Uterus (tissue), 2 donors: Measurements from ENCODE around the gene ZNF19.

ENCODE experiments used
- POLR2A ChIP-seq, 2 donors: fragments of 450-650 bp; IDR thresholded peaks; one replicate each; pipeline ENCODE4 v1.6.1; 2016; ENCODE audit warnings: antibody characterized with exemption in 2 of 2, mild to moderate bottlenecking in 1 of 2, moderate library complexity in 1 of 2
- TF ChIP-seq, protein P1 (sequence below), 4 experiments: fragments of 200-600 bp in 2 of 4; fragments of 450-650 bp in 2 of 4; sonication (generic) in 2 of 4; IDR thresholded peaks; one replicate each; pipeline ENCODE4 v1.5.1; 2016 to 2019; ENCODE audit warnings: antibody characterized with exemption in 4 of 4, mild to moderate bottlenecking in 2 of 4, moderate library complexity in 1 of 4

- TF ChIP-seq, protein P1, sequence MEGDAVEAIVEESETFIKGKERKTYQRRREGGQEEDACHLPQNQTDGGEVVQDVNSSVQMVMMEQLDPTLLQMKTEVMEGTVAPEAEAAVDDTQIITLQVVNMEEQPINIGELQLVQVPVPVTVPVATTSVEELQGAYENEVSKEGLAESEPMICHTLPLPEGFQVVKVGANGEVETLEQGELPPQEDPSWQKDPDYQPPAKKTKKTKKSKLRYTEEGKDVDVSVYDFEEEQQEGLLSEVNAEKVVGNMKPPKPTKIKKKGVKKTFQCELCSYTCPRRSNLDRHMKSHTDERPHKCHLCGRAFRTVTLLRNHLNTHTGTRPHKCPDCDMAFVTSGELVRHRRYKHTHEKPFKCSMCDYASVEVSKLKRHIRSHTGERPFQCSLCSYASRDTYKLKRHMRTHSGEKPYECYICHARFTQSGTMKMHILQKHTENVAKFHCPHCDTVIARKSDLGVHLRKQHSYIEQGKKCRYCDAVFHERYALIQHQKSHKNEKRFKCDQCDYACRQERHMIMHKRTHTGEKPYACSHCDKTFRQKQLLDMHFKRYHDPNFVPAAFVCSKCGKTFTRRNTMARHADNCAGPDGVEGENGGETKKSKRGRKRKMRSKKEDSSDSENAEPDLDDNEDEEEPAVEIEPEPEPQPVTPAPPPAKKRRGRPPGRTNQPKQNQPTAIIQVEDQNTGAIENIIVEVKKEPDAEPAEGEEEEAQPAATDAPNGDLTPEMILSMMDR (IDR thresholded peaks at IDR 0.05) = no peak
- no peak for TF ChIP-seq POLR2A (IDR thresholded peaks at IDR 0.05)
Measured at GRCh38 chr16:71480956-71481355, 8.2 kb downstream of the ZNF19 start.
